MM.1S (cell line): ENCODE data around the gene SETBP1.

Experiments
- DNase-seq: peaks from one replicate; pipeline ENCODE4 v3.0.0-alpha.2; 2015
- H2AFZ ChIP-seq: fragments of 300-600 bp; sonication (generic); 2 replicates; pipeline ENCODE4 v1.6.0; 2016; ENCODE audit warnings: antibody characterized with exemption, low read length
- H3F3A ChIP-seq: fragments of 300-600 bp; sonication (generic); 2 replicates; pipeline ENCODE4 v1.6.1; 2016; ENCODE audit warnings: mild to moderate bottlenecking, antibody characterized with exemption, low read length, moderate library complexity, mixed read lengths; ENCODE audit not compliant: insufficient read depth
- H3K27ac ChIP-seq: fragments of 300-600 bp; sonication (generic); 2 replicates; pipeline ENCODE4 v1.5.1; 2016; ENCODE audit warnings: mild to moderate bottlenecking, low read length
- H3K27me3 ChIP-seq: fragments of 300-600 bp; sonication (generic); replicated peaks from 2 replicates; pipeline ENCODE4 v1.6.0; 2016; ENCODE audit warnings: low read length; ENCODE audit not compliant: insufficient read depth
- H3K36me3 ChIP-seq: fragments of 300-600 bp; sonication (generic); replicated peaks from 2 replicates; pipeline ENCODE4 v1.6.1; 2016; ENCODE audit warnings: mild to moderate bottlenecking, low read length, mixed read lengths; ENCODE audit not compliant: insufficient read depth
- H3K4me1 ChIP-seq: fragments of 300-600 bp; sonication (generic); 2 replicates; pipeline ENCODE4 v1.6.1; 2016; ENCODE audit warnings: low read length, mixed read lengths
- H3K4me2 ChIP-seq: fragments of 300-600 bp; sonication (generic); 2 replicates; pipeline ENCODE4 v1.6.0; 2016; ENCODE audit warnings: low read depth, low read length
- H3K4me3 ChIP-seq: fragments of 300-600 bp; sonication (generic); 2 replicates; pipeline ENCODE4 v1.5.1; 2016; ENCODE audit warnings: low read length, mixed read lengths
- H3K79me2 ChIP-seq: fragments of 300-600 bp; sonication (generic); 2 replicates; pipeline ENCODE4 v1.6.1; 2016; ENCODE audit warnings: mixed run types, low read length, mixed read lengths
- H3K9ac ChIP-seq: fragments of 300-600 bp; sonication (generic); 2 replicates; pipeline ENCODE4 v1.6.1; 2016; ENCODE audit warnings: low read length, mixed read lengths
- H3K9me2 ChIP-seq: fragments of 300-600 bp; sonication (generic); replicated peaks from 2 replicates; pipeline ENCODE4 v1.6.1; 2016; ENCODE audit warnings: mild to moderate bottlenecking, low read length, mixed read lengths; ENCODE audit not compliant: insufficient read depth
- H3K9me3 ChIP-seq: fragments of 300-600 bp; sonication (generic); replicated peaks from 2 replicates; pipeline ENCODE4 v1.6.1; 2016; ENCODE audit warnings: mild to moderate bottlenecking, low read length, mixed read lengths; ENCODE audit not compliant: insufficient read depth
- H4K20me1 ChIP-seq: fragments of 300-600 bp; sonication (generic); 2 replicates; pipeline ENCODE4 v1.6.1; 2016; ENCODE audit warnings: mild to moderate bottlenecking, low read length, moderate library complexity, mixed read lengths; ENCODE audit not compliant: insufficient read depth
- EZH2 ChIP-seq: fragments of 300-600 bp; sonication (generic); optimal IDR thresholded peaks from 2 replicates; pipeline ENCODE3; 2017; ENCODE audit warnings: low read depth, mild to moderate bottlenecking, antibody characterized with exemption, low read length, mixed read lengths
- EZH2phosphoT487 ChIP-seq: fragments of 300-600 bp; sonication (generic); IDR thresholded peaks from 2 replicates; pipeline ENCODE4 v1.6.1; 2018; ENCODE audit warnings: antibody characterized with exemption, low read length
- TF ChIP-seq, protein P1 (sequence below): fragments of 300-600 bp; sonication (generic); IDR thresholded peaks from 2 replicates; pipeline ENCODE4 v1.5.1; 2016; ENCODE audit warnings: antibody characterized with exemption, low read length, mixed read lengths

Gene SETBP1

DNA sequence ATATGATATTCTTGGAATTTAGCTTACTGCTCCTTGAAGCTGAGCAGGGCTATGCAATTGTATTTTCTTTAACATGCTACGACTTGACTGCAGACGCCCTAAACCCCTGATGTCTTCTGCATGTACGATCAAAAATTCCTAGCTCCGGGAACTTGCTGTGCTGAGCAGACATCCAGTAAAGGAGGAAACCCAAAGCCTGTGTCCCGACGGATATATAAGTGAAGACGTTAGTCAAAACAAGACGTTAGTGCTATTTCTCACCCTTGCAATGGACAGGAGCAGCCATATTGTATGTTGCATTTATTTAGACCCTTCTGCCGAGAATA, 51.5 kb downstream of the SETBP1 start:
- no peak overlapping the region for H3K4me3 ChIP-seq
- H3K4me2 ChIP-seq: no peak overlapping the region
- no peak overlapping the region for H2AFZ ChIP-seq
- no peak overlapping the region for H3K9ac ChIP-seq
- H3K27me3 ChIP-seq: no peaks in the 10 kb centered on the region
- DNase-seq: no peak
- TF ChIP-seq EZH2phosphoT487: no peak
- TF ChIP-seq, protein P1, sequence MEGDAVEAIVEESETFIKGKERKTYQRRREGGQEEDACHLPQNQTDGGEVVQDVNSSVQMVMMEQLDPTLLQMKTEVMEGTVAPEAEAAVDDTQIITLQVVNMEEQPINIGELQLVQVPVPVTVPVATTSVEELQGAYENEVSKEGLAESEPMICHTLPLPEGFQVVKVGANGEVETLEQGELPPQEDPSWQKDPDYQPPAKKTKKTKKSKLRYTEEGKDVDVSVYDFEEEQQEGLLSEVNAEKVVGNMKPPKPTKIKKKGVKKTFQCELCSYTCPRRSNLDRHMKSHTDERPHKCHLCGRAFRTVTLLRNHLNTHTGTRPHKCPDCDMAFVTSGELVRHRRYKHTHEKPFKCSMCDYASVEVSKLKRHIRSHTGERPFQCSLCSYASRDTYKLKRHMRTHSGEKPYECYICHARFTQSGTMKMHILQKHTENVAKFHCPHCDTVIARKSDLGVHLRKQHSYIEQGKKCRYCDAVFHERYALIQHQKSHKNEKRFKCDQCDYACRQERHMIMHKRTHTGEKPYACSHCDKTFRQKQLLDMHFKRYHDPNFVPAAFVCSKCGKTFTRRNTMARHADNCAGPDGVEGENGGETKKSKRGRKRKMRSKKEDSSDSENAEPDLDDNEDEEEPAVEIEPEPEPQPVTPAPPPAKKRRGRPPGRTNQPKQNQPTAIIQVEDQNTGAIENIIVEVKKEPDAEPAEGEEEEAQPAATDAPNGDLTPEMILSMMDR: no peak
- no peak for TF ChIP-seq EZH2
- H3K9me3 ChIP-seq: no peaks in the 10 kb centered on the region
- no peak overlapping the region for H3K27ac ChIP-seq
- no peaks in the 10 kb centered on the region for H3K9me2 ChIP-seq
- no peaks in the 10 kb centered on the region for H4K20me1 ChIP-seq
- H3K36me3 ChIP-seq: 0 out of 2 replicates have a peak, but pooled peaks cover 3% of the 10 kb centered on the region
- H3F3A ChIP-seq: no peaks in the 10 kb centered on the region
- H3K79me2 ChIP-seq: peaks cover 100% of the 10 kb centered on the region
- peaks cover 53% of the 10 kb centered on the region for H3K4me1 ChIP-seq

DNA sequence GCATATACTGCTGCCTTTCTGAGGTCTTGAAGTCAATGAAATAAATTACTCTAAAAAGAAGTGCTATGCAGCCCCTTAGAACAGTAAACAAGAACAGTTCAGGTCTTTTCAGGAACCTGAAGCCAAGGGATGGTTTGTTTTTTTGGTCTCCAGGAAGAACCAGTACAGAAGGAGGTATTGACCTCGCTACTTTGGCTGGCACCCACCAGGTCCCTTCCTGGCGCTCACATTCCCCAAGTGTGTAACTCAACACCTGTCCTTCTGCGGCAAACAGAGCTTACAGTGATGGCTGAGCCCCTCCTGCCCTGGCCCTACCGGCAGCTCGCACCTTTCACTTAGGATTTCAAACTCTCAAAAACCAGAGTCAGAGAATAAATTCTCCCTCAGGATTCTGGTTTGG, 51.9 kb downstream of the SETBP1 start:
- H3K9me2 ChIP-seq: no peaks in the 10 kb centered on the region
- H2AFZ ChIP-seq: no peak overlapping the region
- H3K27me3 ChIP-seq: no peaks in the 10 kb centered on the region
- no peak overlapping the region for H3K27ac ChIP-seq
- H3K79me2 ChIP-seq: peaks cover 100% of the 10 kb centered on the region
- no peak for DNase-seq
- no peaks in the 10 kb centered on the region for H3F3A ChIP-seq
- TF ChIP-seq EZH2 (no peak), EZH2phosphoT487 (no peak)
- TF ChIP-seq, protein P1: no peak
- no peaks in the 10 kb centered on the region for H4K20me1 ChIP-seq
- H3K9ac ChIP-seq: no peak overlapping the region
- H3K36me3 ChIP-seq: 0 out of 2 replicates have a peak, but pooled peaks cover 3% of the 10 kb centered on the region
- no peaks in the 10 kb centered on the region for H3K9me3 ChIP-seq
- peaks cover 49% of the 10 kb centered on the region for H3K4me1 ChIP-seq
- H3K4me2 ChIP-seq: no peak overlapping the region
- H3K4me3 ChIP-seq: no peak overlapping the region

DNA sequence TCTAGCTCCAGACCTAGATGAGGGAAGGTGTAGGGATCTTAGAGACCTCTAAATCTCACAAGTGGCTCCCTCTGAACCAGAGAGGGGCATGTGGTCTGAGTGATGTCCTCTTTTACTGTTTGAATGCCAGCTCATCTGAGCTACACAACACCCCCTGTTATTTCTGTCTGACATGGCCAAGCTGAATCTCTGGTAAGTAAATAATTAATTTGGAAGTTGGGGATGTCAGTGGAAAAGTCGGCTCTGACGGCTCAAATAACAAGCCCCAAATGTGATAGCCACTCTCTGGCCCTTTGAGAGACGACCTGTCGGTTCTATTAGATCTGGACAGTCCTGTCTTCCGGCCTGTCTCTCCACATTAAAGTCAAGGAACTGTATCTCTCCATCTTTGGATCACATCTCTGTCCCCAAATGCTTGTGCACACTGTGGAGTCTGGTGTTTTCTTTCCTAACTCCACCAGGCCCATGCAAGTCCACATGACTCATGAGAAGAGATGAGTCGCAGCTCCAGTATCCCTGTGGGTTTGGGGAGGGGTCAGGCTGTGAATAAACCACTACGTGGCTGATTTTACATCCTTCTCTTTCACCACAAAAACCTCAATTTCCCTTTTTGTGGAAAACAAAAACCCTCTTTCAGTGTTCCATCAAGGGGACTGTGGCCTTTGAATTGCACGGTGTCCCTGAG, 52.5 kb downstream of the SETBP1 start:
- no peaks in the 10 kb centered on the region for H4K20me1 ChIP-seq
- peaks cover 100% of the 10 kb centered on the region for H3K79me2 ChIP-seq
- H3K36me3 ChIP-seq: 0 out of 2 replicates have a peak, but pooled peaks cover 3% of the 10 kb centered on the region
- no peak overlapping the region for H3K27ac ChIP-seq
- no peaks in the 10 kb centered on the region for H3K27me3 ChIP-seq
- H3K9me3 ChIP-seq: no peaks in the 10 kb centered on the region
- H3F3A ChIP-seq: no peaks in the 10 kb centered on the region
- H3K4me2 ChIP-seq: peak overlapping the region; percentile 8; the same call in 1 of the 2 replicates
- no peak overlapping the region for H2AFZ ChIP-seq
- no peak overlapping the region for H3K4me3 ChIP-seq
- no peak for DNase-seq
- TF ChIP-seq, protein P1: no peak
- TF ChIP-seq EZH2 (no peak), EZH2phosphoT487 (no peak)
- no peak overlapping the region for H3K9ac ChIP-seq
- H3K4me1 ChIP-seq: peaks cover 47% of the 10 kb centered on the region
- no peaks in the 10 kb centered on the region for H3K9me2 ChIP-seq
